Measurements from ENCODE around the gene ZNF518B.
A peak's percentile ranks its signal among the peaks of the same experiment; 100 is the strongest.

The ZNF518B gene

GRCh38 chr4:10482913-10483312 is 25.7 kb upstream of the ZNF518B start:
- H3K9me3 ChIP-seq (ENCODE audit: insufficient read depth, low read depth, low read length): no peaks in the 10 kb centered on the region

GRCh38 chr4:10480616-10481015 is 23.4 kb upstream of the ZNF518B start:
- H2AFZ ChIP-seq (ENCODE audit: low read length): peak overlapping the region; percentile 28; the same call in 1 of the 2 replicates
- H3K36me3 ChIP-seq (ENCODE audit: insufficient read depth, low read length): no peaks in the 10 kb centered on the region
- H3K9me2 ChIP-seq (replicated peaks; ENCODE audit: low read depth, low read length): no peaks in the 10 kb centered on the region
- no peaks in the 10 kb centered on the region for H3K79me2 ChIP-seq (ENCODE audit: insufficient read depth, low read length)
- no peaks in the 10 kb centered on the region for H3K4me1 ChIP-seq (ENCODE audit: insufficient read depth, low read length, poor library complexity, severe bottlenecking)
- H4K20me1 ChIP-seq (ENCODE audit: insufficient read depth, low read length, poor library complexity, severe bottlenecking): no peaks in the 10 kb centered on the region
- H3K27me3 ChIP-seq (ENCODE audit: insufficient read depth, low read length, poor library complexity, severe bottlenecking): no peaks in the 10 kb centered on the region
- no peak overlapping the region for H3K9ac ChIP-seq (ENCODE audit: low read depth, low read length, poor library complexity, severe bottlenecking)
- no peaks in the 10 kb centered on the region for H3K9me3 ChIP-seq (ENCODE audit: insufficient read depth, low read depth, low read length)
- TF ChIP-seq CTCF (conservative IDR thresholded peaks at IDR 0.05; ENCODE audit: low read length) (no peak), EZH2phosphoT487 (IDR thresholded peaks at IDR 0.05; ENCODE audit: borderline replicate concordance) (no peak)
- no peaks in the 10 kb centered on the region for H3F3A ChIP-seq (ENCODE audit: low read depth)
- H3K4me3 ChIP-seq (ENCODE audit: low read length, poor library complexity, severe bottlenecking): no peak overlapping the region
- H3K4me2 ChIP-seq (ENCODE audit: low read depth, low read length, poor library complexity, severe bottlenecking): no peak overlapping the region

More at GRCh38 chr4:10482913-10483312, 25.7 kb upstream of the ZNF518B start:
- Histone ChIP-seq H3F3A (ENCODE audit: low read depth) (no peaks in the 10 kb centered on the region), H3K79me2 (ENCODE audit: insufficient read depth, low read length) (no peaks in the 10 kb centered on the region), H3K9me2 (replicated peaks; ENCODE audit: low read depth, low read length) (no peaks in the 10 kb centered on the region), H3K9ac (ENCODE audit: low read depth, low read length, poor library complexity, severe bottlenecking) (no peak overlapping the region), H3K36me3 (ENCODE audit: insufficient read depth, low read length) (no peaks in the 10 kb centered on the region), H3K4me1 (ENCODE audit: insufficient read depth, low read length, poor library complexity, severe bottlenecking) (no peaks in the 10 kb centered on the region), H2AFZ (ENCODE audit: low read length) (no peak overlapping the region), H3K4me3 (ENCODE audit: low read length, poor library complexity, severe bottlenecking) (no peak overlapping the region), H4K20me1 (ENCODE audit: insufficient read depth, low read length, poor library complexity, severe bottlenecking) (no peaks in the 10 kb centered on the region), H3K4me2 (ENCODE audit: low read depth, low read length, poor library complexity, severe bottlenecking) (no peak overlapping the region), H3K27me3 (ENCODE audit: insufficient read depth, low read length, poor library complexity, severe bottlenecking) (no peaks in the 10 kb centered on the region)
- TF ChIP-seq EZH2phosphoT487 (IDR thresholded peaks at IDR 0.05; ENCODE audit: borderline replicate concordance) (no peak), CTCF (conservative IDR thresholded peaks at IDR 0.05; ENCODE audit: low read length) (no peak)

- Histone ChIP-seq H3F3A (ENCODE audit: low read depth) (no peaks in the 10 kb centered on the region), H3K36me3 (ENCODE audit: insufficient read depth, low read length) (no peaks in the 10 kb centered on the region), H2AFZ (ENCODE audit: low read length) (no peak overlapping the region; the same call in 1 of the 2 replicates), H3K27me3 (ENCODE audit: insufficient read depth, low read length, poor library complexity, severe bottlenecking) (no peaks in the 10 kb centered on the region), H3K9me3 (ENCODE audit: insufficient read depth, low read depth, low read length) (no peaks in the 10 kb centered on the region), H3K4me1 (ENCODE audit: insufficient read depth, low read length, poor library complexity, severe bottlenecking) (no peaks in the 10 kb centered on the region), H3K79me2 (ENCODE audit: insufficient read depth, low read length) (no peaks in the 10 kb centered on the region), H3K9ac (ENCODE audit: low read depth, low read length, poor library complexity, severe bottlenecking) (no peak overlapping the region), H3K4me2 (ENCODE audit: low read depth, low read length, poor library complexity, severe bottlenecking) (no peak overlapping the region), H3K4me3 (ENCODE audit: low read length, poor library complexity, severe bottlenecking) (no peak overlapping the region), H3K9me2 (replicated peaks; ENCODE audit: low read depth, low read length) (no peaks in the 10 kb centered on the region), H4K20me1 (ENCODE audit: insufficient read depth, low read length, poor library complexity, severe bottlenecking) (no peaks in the 10 kb centered on the region)
- no peak for TF ChIP-seq CTCF (conservative IDR thresholded peaks at IDR 0.05; ENCODE audit: low read length)
- TF ChIP-seq EZH2phosphoT487 (IDR thresholded peaks at IDR 0.05; ENCODE audit: borderline replicate concordance): no peak
These were observed 21.4 kb upstream of the ZNF518B start for GRCh38 chr4:10478621-10479020.
